ENCODE data around the gene RPP21. TPM values are rescaled to one million over a fixed set of nuclear protein-coding genes. Genes with fewer than 3 reads are reported as not detected.
A peak's percentile ranks its signal among the peaks of the same experiment; 100 is the strongest.

RPP21 gene
- 25.4 TPM for total RNA-seq
- long read RNA-seq, transcript RPP21-224 (5 exons, 525 nt) = major isoform, 13 of 20 reads
- long read RNA-seq, partial matches to known transcripts = 1 of 20 reads
- long read RNA-seq, other reads (novel, unspliced or antisense) = 0 of 20 reads

GRCh38 chr6:30344868-30345671 lies at the start of gene RPP21:
Gene RPP21, plus strand, starts transcription at chr6:30345156. Its CDS starts 16 bp downstream, at chr6:30345172.
- DNase-seq = peak; percentile 92
- peak; percentile 100 for ATAC-seq (ENCODE audit: poor library complexity)
- intact Hi-C loops (cut with DNase I) = no loop called here

- intact Hi-C loops (cut with DNase I) = no loop called here
- ATAC-seq (ENCODE audit: poor library complexity) (no peak), DNase-seq (no peak)
Observed at GRCh38 chr6:30295837-30296236, 49.1 kb upstream of the RPP21 start.

- ATAC-seq (ENCODE audit: poor library complexity) (no peak), DNase-seq (no peak)
- intact Hi-C loops (cut with DNase I) = no loop called here
Observed at GRCh38 chr6:30304002-30304401, 41.0 kb upstream of the RPP21 start.

GRCh38 chr6:30311101-30311500 lies 33.9 kb upstream of the RPP21 start:
- ATAC-seq (ENCODE audit: poor library complexity) (no peak), DNase-seq (no peak)
- intact Hi-C loops (cut with DNase I) = no loop called here

GRCh38 chr6:30311671-30312070 lies 33.3 kb upstream of the RPP21 start:
- DNase-seq (no peak), ATAC-seq (ENCODE audit: poor library complexity) (no peak)
- intact Hi-C loops (cut with DNase I) = no loop called here

GRCh38 chr6:30312266-30312665 lies 32.7 kb upstream of the RPP21 start:
- no peak for DNase-seq
- no peak for ATAC-seq (ENCODE audit: poor library complexity)
- intact Hi-C loops (cut with DNase I) = no loop called here

GRCh38 chr6:30312676-30313321 lies 32.2 kb upstream of the RPP21 start:
- no peak for DNase-seq
- intact Hi-C loops (cut with DNase I) = no loop called here
- no peak for ATAC-seq (ENCODE audit: poor library complexity)

GRCh38 chr6:30315156-30315555 lies 29.8 kb upstream of the RPP21 start:
- ATAC-seq (ENCODE audit: poor library complexity) (no peak), DNase-seq (no peak)
- intact Hi-C loops (cut with DNase I) = no loop called here

- intact Hi-C loops (cut with DNase I) = no loop called here
- ATAC-seq (ENCODE audit: poor library complexity) (no peak), DNase-seq (no peak)
Observed at GRCh38 chr6:30317913-30318589, 26.9 kb upstream of the RPP21 start.

GRCh38 chr6:30319146-30319835 lies 25.7 kb upstream of the RPP21 start:
- intact Hi-C loops (cut with DNase I) = no loop called here
- ATAC-seq (ENCODE audit: poor library complexity) = no peak
- DNase-seq = no peak

GRCh38 chr6:30321692-30322388 lies 23.1 kb upstream of the RPP21 start:
- ATAC-seq (ENCODE audit: poor library complexity) (no peak), DNase-seq (no peak)
- intact Hi-C loops (cut with DNase I) = no loop called here

GRCh38 chr6:30322527-30323501 lies 22.1 kb upstream of the RPP21 start:
- intact Hi-C loops (cut with DNase I) = no loop called here
- ATAC-seq (ENCODE audit: poor library complexity) (no peak), DNase-seq (no peak)

GRCh38 chr6:30323806-30324205 lies 21.1 kb upstream of the RPP21 start:
- intact Hi-C loops (cut with DNase I) = no loop called here
- DNase-seq = no peak
- ATAC-seq (ENCODE audit: poor library complexity) = no peak

GRCh38 chr6:30325150-30325872 lies 19.6 kb upstream of the RPP21 start:
- DNase-seq = peak; percentile 56
- ATAC-seq (ENCODE audit: poor library complexity) = peak; percentile 42
- intact Hi-C loops (cut with DNase I) = no loop called here

- ATAC-seq (ENCODE audit: poor library complexity) (peak; percentile 85), DNase-seq (no peak)
- intact Hi-C loops (cut with DNase I) = no loop called here
Observed at GRCh38 chr6:30325873-30326525, 19.0 kb upstream of the RPP21 start.

- peak; percentile 92 for ATAC-seq (ENCODE audit: poor library complexity)
- peak; percentile 95 for DNase-seq
- intact Hi-C loops (cut with DNase I) = no loop called here
Observed at GRCh38 chr6:30326526-30327231, 18.3 kb upstream of the RPP21 start, which contains the start of gene TRIM39. Gene TRIM39, plus strand, starts transcription at chr6:30326927. Its CDS starts 2,391 bp downstream, at chr6:30329318.

Measured in Right ventricle myocardium superior (tissue), 1 donor.